ENCODE measurements around the gene WDR49.

Gene WDR49

DNA sequence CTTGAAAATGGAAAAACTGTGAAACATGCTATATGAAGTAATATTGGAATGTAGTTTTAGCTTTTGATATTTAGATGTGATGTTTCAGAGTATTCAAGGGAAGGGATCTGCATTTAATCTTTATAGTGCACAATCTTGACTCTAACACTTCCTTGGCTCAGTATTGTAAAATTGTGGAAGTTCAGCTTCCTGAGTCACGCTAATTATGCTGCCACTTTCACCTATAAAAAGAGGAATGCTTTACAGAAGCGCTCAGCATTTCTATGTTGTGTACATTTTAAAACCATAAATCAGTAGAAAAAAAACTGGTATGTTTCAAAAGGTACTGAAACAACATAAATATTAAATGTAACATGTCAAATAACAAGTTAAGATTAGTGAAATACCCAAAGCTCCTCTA, 212.5 kb downstream of the WDR49 start:
- no peak for DNase-seq (ENCODE audit: low read depth)
- TF ChIP-seq, protein P1, sequence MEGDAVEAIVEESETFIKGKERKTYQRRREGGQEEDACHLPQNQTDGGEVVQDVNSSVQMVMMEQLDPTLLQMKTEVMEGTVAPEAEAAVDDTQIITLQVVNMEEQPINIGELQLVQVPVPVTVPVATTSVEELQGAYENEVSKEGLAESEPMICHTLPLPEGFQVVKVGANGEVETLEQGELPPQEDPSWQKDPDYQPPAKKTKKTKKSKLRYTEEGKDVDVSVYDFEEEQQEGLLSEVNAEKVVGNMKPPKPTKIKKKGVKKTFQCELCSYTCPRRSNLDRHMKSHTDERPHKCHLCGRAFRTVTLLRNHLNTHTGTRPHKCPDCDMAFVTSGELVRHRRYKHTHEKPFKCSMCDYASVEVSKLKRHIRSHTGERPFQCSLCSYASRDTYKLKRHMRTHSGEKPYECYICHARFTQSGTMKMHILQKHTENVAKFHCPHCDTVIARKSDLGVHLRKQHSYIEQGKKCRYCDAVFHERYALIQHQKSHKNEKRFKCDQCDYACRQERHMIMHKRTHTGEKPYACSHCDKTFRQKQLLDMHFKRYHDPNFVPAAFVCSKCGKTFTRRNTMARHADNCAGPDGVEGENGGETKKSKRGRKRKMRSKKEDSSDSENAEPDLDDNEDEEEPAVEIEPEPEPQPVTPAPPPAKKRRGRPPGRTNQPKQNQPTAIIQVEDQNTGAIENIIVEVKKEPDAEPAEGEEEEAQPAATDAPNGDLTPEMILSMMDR (IDR thresholded peaks at IDR 0.05; ENCODE audit: low read length, missing control alignments), result no peak
- H3K4me3 ChIP-seq (replicated peaks; ENCODE audit: low read depth, low read length), result no peak overlapping the region

DNA sequence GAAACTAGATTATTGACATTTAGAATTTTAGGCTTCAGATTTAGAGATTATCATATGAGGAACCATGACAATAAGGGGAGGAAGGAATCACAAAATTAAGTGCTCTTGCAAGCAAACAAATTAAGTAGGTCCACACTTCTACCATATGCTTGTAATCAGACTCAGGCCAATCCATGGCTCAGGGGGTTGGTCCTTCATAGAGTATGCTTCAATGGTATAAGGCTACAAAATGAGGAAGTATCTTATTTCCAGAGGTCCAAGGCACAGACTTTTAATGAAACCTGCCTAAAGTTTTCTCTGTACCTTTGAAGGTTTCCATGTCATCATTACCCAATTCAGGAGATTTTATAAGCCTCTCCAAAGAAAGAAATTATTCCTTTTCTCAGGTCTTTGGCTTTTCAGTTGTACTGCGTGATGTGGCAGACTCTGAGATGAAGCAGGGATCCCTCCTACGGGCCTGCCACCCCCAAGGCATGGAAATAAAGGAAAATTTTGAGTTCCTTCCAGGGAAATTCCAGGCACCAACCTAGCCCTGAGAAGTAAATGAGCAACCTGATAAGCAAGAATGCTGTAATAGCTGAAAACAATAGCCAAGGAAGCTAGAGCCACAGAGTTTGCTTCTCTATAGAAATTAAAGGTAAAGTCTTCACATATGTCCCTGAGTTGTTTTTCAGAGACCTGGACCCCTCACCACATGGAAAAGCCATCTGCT, 216.2 kb downstream of the WDR49 start:
- H3K4me3 ChIP-seq (replicated peaks; ENCODE audit: low read depth, low read length), result no peak overlapping the region
- DNase-seq (ENCODE audit: low read depth), result no peak
- TF ChIP-seq, protein P1 (IDR thresholded peaks at IDR 0.05; ENCODE audit: low read length, missing control alignments), result no peak
